GM21825 (cell line): ENCODE data around the gene ZNF45.
"Not testable (repeated sequence)": the region's sequence is repeated elsewhere in the genome, so short reads cannot be mapped to it uniquely, and the experiment has no call there.

Experiments used
- ATAC-seq: cut with Tn5 transposase; IDR thresholded peaks from one replicate; pipeline ENCODE4 v1.9.1; 2021; ENCODE audit warnings: mild to moderate bottlenecking, moderate library complexity; ENCODE audit not compliant: unreplicated experiment

ZNF45 gene

GRCh38 chr19:43914051-43914450, 21.0 kb downstream of the ZNF45 start:
- no peak for ATAC-seq

- no peak for ATAC-seq
Observed at GRCh38 chr19:43913383-43913782, 21.7 kb downstream of the ZNF45 start.

GRCh38 chr19:43910884-43911283, 24.2 kb downstream of the ZNF45 start:
- ATAC-seq: no peak

GRCh38 chr19:43908659-43909058, 26.4 kb downstream of the ZNF45 start:
- ATAC-seq: no peak

GRCh38 chr19:43906774-43907173, 28.3 kb downstream of the ZNF45 start:
- ATAC-seq: no peak

- ATAC-seq: no peak
Observed at GRCh38 chr19:43905897-43906296, 29.2 kb downstream of the ZNF45 start.

- ATAC-seq: no peak
Observed at GRCh38 chr19:43902399-43902798, 32.7 kb downstream of the ZNF45 start.

- no peak for ATAC-seq
Observed at GRCh38 chr19:43901395-43902390, 33.4 kb downstream of the ZNF45 start.

- no peak for ATAC-seq
Observed at GRCh38 chr19:43895727-43896308, 39.3 kb downstream of the ZNF45 start.

- no peak for ATAC-seq
Observed at GRCh38 chr19:43883864-43884263, 51.2 kb downstream of the ZNF45 start, which contains the start of gene ZNF404. Gene ZNF404 (minus strand): TSS chr19:43883964.

GRCh38 chr19:43880483-43880882, 54.6 kb downstream of the ZNF45 start:
- no peak for ATAC-seq

- ATAC-seq: no peak
Observed at GRCh38 chr19:43872547-43873336, 62.3 kb downstream of the ZNF45 start.

GRCh38 chr19:43866923-43867322, 68.2 kb downstream of the ZNF45 start:
- ATAC-seq: not testable (repeated sequence)
